SK-N-SH (cell line): ENCODE data around the gene BTG3.
A peak's percentile ranks its signal among the peaks of the same experiment; 100 is the strongest.

ENCODE experiments used
- CHD2 ChIP-seq: fragments of 150-350 bp; IDR thresholded peaks from 2 replicates; pipeline ENCODE4 v1.6.1; 2018; ENCODE audit warnings: low read length; ENCODE audit not compliant: partially characterized antibody
- GABPA ChIP-seq: IDR thresholded peaks from 2 replicates; pipeline ENCODE4 v1.4.0; 2012; ENCODE audit warnings: low read depth, mild to moderate bottlenecking
- JUND ChIP-seq: IDR thresholded peaks from 2 replicates; pipeline ENCODE4 v1.4.0; 2012
- POLR2AphosphoS5 ChIP-seq: IDR thresholded peaks from 2 replicates; pipeline ENCODE4 v1.6.1; 2012; ENCODE audit warnings: low read depth, low read length
- RCOR1 ChIP-seq: fragments of 150-350 bp; IDR thresholded peaks from 2 replicates; pipeline ENCODE4 v1.6.1; 2017; ENCODE audit warnings: antibody characterized with exemption, low read length
- TEAD4 ChIP-seq: IDR thresholded peaks from 2 replicates; pipeline ENCODE4 v1.4.0; 2012; ENCODE audit warnings: mild to moderate bottlenecking, borderline replicate concordance; ENCODE audit not compliant: insufficient read depth
- YY1 ChIP-seq: IDR thresholded peaks from 2 replicates; pipeline ENCODE4 v1.4.0; 2012; ENCODE audit warnings: low read depth, mild to moderate bottlenecking
- TF ChIP-seq, protein P1 (sequence below): IDR thresholded peaks from 2 replicates; pipeline ENCODE4 v1.6.1; 2012; ENCODE audit warnings: mild to moderate bottlenecking, low read depth, low read length, moderate library complexity
- TF ChIP-seq, protein P2 (sequence below): fragments of 200-600 bp; sonication (generic); IDR thresholded peaks from 2 replicates; pipeline ENCODE4 v1.6.1; 2017; ENCODE audit warnings: antibody characterized with exemption, mild to moderate bottlenecking, moderate library complexity

- TF ChIP-seq, protein P1, sequence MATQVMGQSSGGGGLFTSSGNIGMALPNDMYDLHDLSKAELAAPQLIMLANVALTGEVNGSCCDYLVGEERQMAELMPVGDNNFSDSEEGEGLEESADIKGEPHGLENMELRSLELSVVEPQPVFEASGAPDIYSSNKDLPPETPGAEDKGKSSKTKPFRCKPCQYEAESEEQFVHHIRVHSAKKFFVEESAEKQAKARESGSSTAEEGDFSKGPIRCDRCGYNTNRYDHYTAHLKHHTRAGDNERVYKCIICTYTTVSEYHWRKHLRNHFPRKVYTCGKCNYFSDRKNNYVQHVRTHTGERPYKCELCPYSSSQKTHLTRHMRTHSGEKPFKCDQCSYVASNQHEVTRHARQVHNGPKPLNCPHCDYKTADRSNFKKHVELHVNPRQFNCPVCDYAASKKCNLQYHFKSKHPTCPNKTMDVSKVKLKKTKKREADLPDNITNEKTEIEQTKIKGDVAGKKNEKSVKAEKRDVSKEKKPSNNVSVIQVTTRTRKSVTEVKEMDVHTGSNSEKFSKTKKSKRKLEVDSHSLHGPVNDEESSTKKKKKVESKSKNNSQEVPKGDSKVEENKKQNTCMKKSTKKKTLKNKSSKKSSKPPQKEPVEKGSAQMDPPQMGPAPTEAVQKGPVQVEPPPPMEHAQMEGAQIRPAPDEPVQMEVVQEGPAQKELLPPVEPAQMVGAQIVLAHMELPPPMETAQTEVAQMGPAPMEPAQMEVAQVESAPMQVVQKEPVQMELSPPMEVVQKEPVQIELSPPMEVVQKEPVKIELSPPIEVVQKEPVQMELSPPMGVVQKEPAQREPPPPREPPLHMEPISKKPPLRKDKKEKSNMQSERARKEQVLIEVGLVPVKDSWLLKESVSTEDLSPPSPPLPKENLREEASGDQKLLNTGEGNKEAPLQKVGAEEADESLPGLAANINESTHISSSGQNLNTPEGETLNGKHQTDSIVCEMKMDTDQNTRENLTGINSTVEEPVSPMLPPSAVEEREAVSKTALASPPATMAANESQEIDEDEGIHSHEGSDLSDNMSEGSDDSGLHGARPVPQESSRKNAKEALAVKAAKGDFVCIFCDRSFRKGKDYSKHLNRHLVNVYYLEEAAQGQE, result no peak
- TF ChIP-seq, protein P2, sequence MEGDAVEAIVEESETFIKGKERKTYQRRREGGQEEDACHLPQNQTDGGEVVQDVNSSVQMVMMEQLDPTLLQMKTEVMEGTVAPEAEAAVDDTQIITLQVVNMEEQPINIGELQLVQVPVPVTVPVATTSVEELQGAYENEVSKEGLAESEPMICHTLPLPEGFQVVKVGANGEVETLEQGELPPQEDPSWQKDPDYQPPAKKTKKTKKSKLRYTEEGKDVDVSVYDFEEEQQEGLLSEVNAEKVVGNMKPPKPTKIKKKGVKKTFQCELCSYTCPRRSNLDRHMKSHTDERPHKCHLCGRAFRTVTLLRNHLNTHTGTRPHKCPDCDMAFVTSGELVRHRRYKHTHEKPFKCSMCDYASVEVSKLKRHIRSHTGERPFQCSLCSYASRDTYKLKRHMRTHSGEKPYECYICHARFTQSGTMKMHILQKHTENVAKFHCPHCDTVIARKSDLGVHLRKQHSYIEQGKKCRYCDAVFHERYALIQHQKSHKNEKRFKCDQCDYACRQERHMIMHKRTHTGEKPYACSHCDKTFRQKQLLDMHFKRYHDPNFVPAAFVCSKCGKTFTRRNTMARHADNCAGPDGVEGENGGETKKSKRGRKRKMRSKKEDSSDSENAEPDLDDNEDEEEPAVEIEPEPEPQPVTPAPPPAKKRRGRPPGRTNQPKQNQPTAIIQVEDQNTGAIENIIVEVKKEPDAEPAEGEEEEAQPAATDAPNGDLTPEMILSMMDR, result peak; percentile 73
- TF ChIP-seq RCOR1, result no peak
- no peak for TF ChIP-seq JUND
- TF ChIP-seq YY1, result no peak
- TF ChIP-seq CHD2, result no peak
- no peak for TF ChIP-seq GABPA
- no peak for TF ChIP-seq TEAD4
- no peak for TF ChIP-seq POLR2AphosphoS5
These were observed 26.7 kb downstream of the BTG3 start for GRCh38 chr21:17585875-17586450.
